ENCODE results near the gene LYSMD2.

LYSMD2 gene

GRCh38 chr15:51770902-51771301 is 33.4 kb upstream of the LYSMD2 start:
- Histone ChIP-seq H3K4me1 (ENCODE audit: control insufficient read depth, insufficient read depth, low read length, unreplicated experiment) (no peaks in the 10 kb centered on the region), H3K79me2 (ENCODE audit: control insufficient read depth, insufficient read depth, low read length, unreplicated experiment) (no peaks in the 10 kb centered on the region), H3K27me3 (ENCODE audit: insufficient read depth, low read length) (no peaks in the 10 kb centered on the region), H3K4me3 (ENCODE audit: low read depth, low read length) (no peak overlapping the region), H3K36me3 (ENCODE audit: insufficient read depth, low read length) (no peaks in the 10 kb centered on the region), H2AFZ (ENCODE audit: low read length, unreplicated experiment) (no peak overlapping the region), H3K27ac (ENCODE audit: low read depth, low read length) (no peak overlapping the region)

GRCh38 chr15:51768018-51768417 is 30.6 kb upstream of the LYSMD2 start:
- H3K27ac ChIP-seq (ENCODE audit: low read depth, low read length), result no peak overlapping the region
- H3K27me3 ChIP-seq (ENCODE audit: insufficient read depth, low read length), result no peaks in the 10 kb centered on the region
- H3K79me2 ChIP-seq (ENCODE audit: control insufficient read depth, insufficient read depth, low read length, unreplicated experiment), result no peaks in the 10 kb centered on the region
- no peak overlapping the region for H3K4me3 ChIP-seq (ENCODE audit: low read depth, low read length)
- H2AFZ ChIP-seq (ENCODE audit: low read length, unreplicated experiment), result no peak overlapping the region
- no peaks in the 10 kb centered on the region for H3K36me3 ChIP-seq (ENCODE audit: insufficient read depth, low read length)
- no peaks in the 10 kb centered on the region for H3K4me1 ChIP-seq (ENCODE audit: control insufficient read depth, insufficient read depth, low read length, unreplicated experiment)

- Histone ChIP-seq H3K79me2 (ENCODE audit: control insufficient read depth, insufficient read depth, low read length, unreplicated experiment) (no peaks in the 10 kb centered on the region), H3K4me3 (ENCODE audit: low read depth, low read length) (no peak overlapping the region), H3K27me3 (ENCODE audit: insufficient read depth, low read length) (no peaks in the 10 kb centered on the region)
These were observed 28.9 kb upstream of the LYSMD2 start for GRCh38 chr15:51766341-51766740.

GRCh38 chr15:51765751-51766150 is 28.3 kb upstream of the LYSMD2 start:
- H3K27me3 ChIP-seq (ENCODE audit: insufficient read depth, low read length), result no peaks in the 10 kb centered on the region
- H3K36me3 ChIP-seq (ENCODE audit: insufficient read depth, low read length), result no peaks in the 10 kb centered on the region
- H3K79me2 ChIP-seq (ENCODE audit: control insufficient read depth, insufficient read depth, low read length, unreplicated experiment), result no peaks in the 10 kb centered on the region
- no peak overlapping the region for H3K27ac ChIP-seq (ENCODE audit: low read depth, low read length)
- H2AFZ ChIP-seq (ENCODE audit: low read length, unreplicated experiment), result no peak overlapping the region
- no peak overlapping the region for H3K4me3 ChIP-seq (ENCODE audit: low read depth, low read length)
- H3K4me1 ChIP-seq (ENCODE audit: control insufficient read depth, insufficient read depth, low read length, unreplicated experiment), result no peaks in the 10 kb centered on the region

More at GRCh38 chr15:51766341-51766740, 28.9 kb upstream of the LYSMD2 start:
- no peaks in the 10 kb centered on the region for H3K36me3 ChIP-seq (ENCODE audit: insufficient read depth, low read length)
- no peaks in the 10 kb centered on the region for H3K4me1 ChIP-seq (ENCODE audit: control insufficient read depth, insufficient read depth, low read length, unreplicated experiment)
- H3K27ac ChIP-seq (ENCODE audit: low read depth, low read length), result no peak overlapping the region
- H2AFZ ChIP-seq (ENCODE audit: low read length, unreplicated experiment), result no peak overlapping the region

- H3K27ac ChIP-seq (ENCODE audit: low read depth, low read length), result no peak overlapping the region
- no peak overlapping the region for H3K4me3 ChIP-seq (ENCODE audit: low read depth, low read length)
- no peaks in the 10 kb centered on the region for H3K79me2 ChIP-seq (ENCODE audit: control insufficient read depth, insufficient read depth, low read length, unreplicated experiment)
- no peaks in the 10 kb centered on the region for H3K27me3 ChIP-seq (ENCODE audit: insufficient read depth, low read length)
- H3K4me1 ChIP-seq (ENCODE audit: control insufficient read depth, insufficient read depth, low read length, unreplicated experiment), result peaks cover 22% of the 10 kb centered on the region
- H3K36me3 ChIP-seq (ENCODE audit: insufficient read depth, low read length), result no peaks in the 10 kb centered on the region
- H2AFZ ChIP-seq (ENCODE audit: low read length, unreplicated experiment), result no peak overlapping the region
These were observed 23.4 kb upstream of the LYSMD2 start for GRCh38 chr15:51760805-51761204.

- Histone ChIP-seq H3K36me3 (ENCODE audit: insufficient read depth, low read length) (no peaks in the 10 kb centered on the region), H3K27me3 (ENCODE audit: insufficient read depth, low read length) (no peaks in the 10 kb centered on the region), H3K27ac (ENCODE audit: low read depth, low read length) (peak overlapping the region; percentile 54), H2AFZ (ENCODE audit: low read length, unreplicated experiment) (no peak overlapping the region), H3K4me1 (ENCODE audit: control insufficient read depth, insufficient read depth, low read length, unreplicated experiment) (peaks cover 22% of the 10 kb centered on the region), H3K79me2 (ENCODE audit: control insufficient read depth, insufficient read depth, low read length, unreplicated experiment) (no peaks in the 10 kb centered on the region), H3K4me3 (ENCODE audit: low read depth, low read length) (no peak overlapping the region)
These were observed 22.2 kb upstream of the LYSMD2 start for GRCh38 chr15:51759557-51760070.

- no peaks in the 10 kb centered on the region for H3K27me3 ChIP-seq (ENCODE audit: insufficient read depth, low read length)
- no peak overlapping the region for H3K4me3 ChIP-seq (ENCODE audit: low read depth, low read length)
- no peak overlapping the region for H2AFZ ChIP-seq (ENCODE audit: low read length, unreplicated experiment)
- H3K79me2 ChIP-seq (ENCODE audit: control insufficient read depth, insufficient read depth, low read length, unreplicated experiment), result no peaks in the 10 kb centered on the region
- H3K36me3 ChIP-seq (ENCODE audit: insufficient read depth, low read length), result no peaks in the 10 kb centered on the region
- H3K27ac ChIP-seq (ENCODE audit: low read depth, low read length), result peak overlapping the region; percentile 54
- H3K4me1 ChIP-seq (ENCODE audit: control insufficient read depth, insufficient read depth, low read length, unreplicated experiment), result peaks cover 22% of the 10 kb centered on the region
These were observed 21.2 kb upstream of the LYSMD2 start for GRCh38 chr15:51758645-51759044.

GRCh38 chr15:51757450-51757849 is 20.0 kb upstream of the LYSMD2 start:
- no peak overlapping the region for H2AFZ ChIP-seq (ENCODE audit: low read length, unreplicated experiment)
- H3K79me2 ChIP-seq (ENCODE audit: control insufficient read depth, insufficient read depth, low read length, unreplicated experiment), result no peaks in the 10 kb centered on the region
- H3K4me1 ChIP-seq (ENCODE audit: control insufficient read depth, insufficient read depth, low read length, unreplicated experiment), result peaks cover 22% of the 10 kb centered on the region
- H3K4me3 ChIP-seq (ENCODE audit: low read depth, low read length), result no peak overlapping the region
- H3K27me3 ChIP-seq (ENCODE audit: insufficient read depth, low read length), result no peaks in the 10 kb centered on the region
- no peak overlapping the region for H3K27ac ChIP-seq (ENCODE audit: low read depth, low read length)
- H3K36me3 ChIP-seq (ENCODE audit: insufficient read depth, low read length), result no peaks in the 10 kb centered on the region

GRCh38 chr15:51756482-51756881 is 19.0 kb upstream of the LYSMD2 start:
- Histone ChIP-seq H3K36me3 (ENCODE audit: insufficient read depth, low read length) (no peaks in the 10 kb centered on the region), H2AFZ (ENCODE audit: low read length, unreplicated experiment) (no peak overlapping the region), H3K4me1 (ENCODE audit: control insufficient read depth, insufficient read depth, low read length, unreplicated experiment) (peaks cover 22% of the 10 kb centered on the region), H3K27me3 (ENCODE audit: insufficient read depth, low read length) (no peaks in the 10 kb centered on the region), H3K27ac (ENCODE audit: low read depth, low read length) (no peak overlapping the region), H3K4me3 (ENCODE audit: low read depth, low read length) (no peak overlapping the region), H3K79me2 (ENCODE audit: control insufficient read depth, insufficient read depth, low read length, unreplicated experiment) (no peaks in the 10 kb centered on the region)

GRCh38 chr15:51755790-51756189 is 18.3 kb upstream of the LYSMD2 start:
- H3K36me3 ChIP-seq (ENCODE audit: insufficient read depth, low read length), result no peaks in the 10 kb centered on the region
- no peak overlapping the region for H2AFZ ChIP-seq (ENCODE audit: low read length, unreplicated experiment)
- no peaks in the 10 kb centered on the region for H3K79me2 ChIP-seq (ENCODE audit: control insufficient read depth, insufficient read depth, low read length, unreplicated experiment)
- H3K4me3 ChIP-seq (ENCODE audit: low read depth, low read length), result no peak overlapping the region
- H3K27ac ChIP-seq (ENCODE audit: low read depth, low read length), result no peak overlapping the region
- H3K4me1 ChIP-seq (ENCODE audit: control insufficient read depth, insufficient read depth, low read length, unreplicated experiment), result peaks cover 22% of the 10 kb centered on the region
- peaks cover 5% of the 10 kb centered on the region for H3K27me3 ChIP-seq (ENCODE audit: insufficient read depth, low read length)

- no peak overlapping the region for H3K27ac ChIP-seq (ENCODE audit: low read depth, low read length)
These were observed 16.8 kb upstream of the LYSMD2 start for GRCh38 chr15:51754267-51754666.

More at GRCh38 chr15:51754267-51754666, 16.8 kb upstream of the LYSMD2 start:
- no peak overlapping the region for H3K4me3 ChIP-seq (ENCODE audit: low read depth, low read length)
- H2AFZ ChIP-seq (ENCODE audit: low read length, unreplicated experiment), result no peak overlapping the region
- no peaks in the 10 kb centered on the region for H3K79me2 ChIP-seq (ENCODE audit: control insufficient read depth, insufficient read depth, low read length, unreplicated experiment)
- H3K27me3 ChIP-seq (ENCODE audit: insufficient read depth, low read length), result peaks cover 20% of the 10 kb centered on the region
- peaks cover 14% of the 10 kb centered on the region for H3K4me1 ChIP-seq (ENCODE audit: control insufficient read depth, insufficient read depth, low read length, unreplicated experiment)
- no peaks in the 10 kb centered on the region for H3K36me3 ChIP-seq (ENCODE audit: insufficient read depth, low read length)

Data from ACC112 (cell line).